Measurements from ENCODE around the gene RCN1. TPM values are rescaled to one million over a fixed set of nuclear protein-coding genes. Genes with fewer than 3 reads are reported as not detected.

RCN1 gene
- total RNA-seq (2022; extraction: Qiagen RNA extraction) = 159 to 167 TPM (median 167 TPM) in 5 replicates

GRCh38 chr11:32090545-32091370 is at the start of gene RCN1:
TSS of gene RCN1 (plus strand) at chr11:32091074. CDS start at chr11:32091197, 123 bp downstream.

